Activated B cell treated with CpG ODN at 0.5 μM for 24 hours (primary cell): Measurements from ENCODE around the gene LYPD8. TPM values are rescaled to one million over a fixed set of nuclear protein-coding genes. Genes with fewer than 3 reads are reported as not detected.
"Not testable (repeated sequence)": the region's sequence is repeated elsewhere in the genome, so short reads cannot be mapped to it uniquely, and the experiment has no call there.

Source experiments
- ATAC-seq: fragments of 200-7000 bp; cut with Tn5 transposase; one replicate; pipeline ENCODE4 v1.10.0; 2021; ENCODE audit warnings: low read depth, mild to moderate bottlenecking, moderate library complexity
- CTCF ChIA-PET: fragments of 350-600 bp; sonication (Branson Sonifier 250); formaldehyde crosslinking; loops from one replicate; lab custom pipeline; 2021; ENCODE audit warnings: antibody characterized with exemption; lab: Charles Lee
- POLR2A ChIA-PET: fragments of 350-600 bp; sonication (Branson Sonifier 250); formaldehyde crosslinking; loops from one replicate; lab custom pipeline; 2021; ENCODE audit warnings: antibody characterized with exemption; lab: Charles Lee
- DNase-seq: peaks from one replicate; pipeline ENCODE4 v3.0.0; 2022
- H3K27ac Mint-ChIP-seq: one replicate; pipeline ENCODE4 v1.8.0; 2020; ENCODE audit warnings: mixed read lengths
- H3K27me3 Mint-ChIP-seq: one replicate; pipeline ENCODE4 v1.8.0; 2021; ENCODE audit warnings: mixed read lengths
- H3K36me3 Mint-ChIP-seq: one replicate; pipeline ENCODE4 v1.8.0; 2021; ENCODE audit warnings: low read depth, mixed read lengths
- H3K4me1 Mint-ChIP-seq: one replicate; pipeline ENCODE4 v1.8.0; 2021; ENCODE audit warnings: mixed read lengths
- H3K4me3 Mint-ChIP-seq: one replicate; pipeline ENCODE4 v1.8.0; 2020; ENCODE audit warnings: mild to moderate bottlenecking, mixed read lengths
- H3K9me3 Mint-ChIP-seq: one replicate; pipeline ENCODE4 v1.8.0; 2020; ENCODE audit warnings: mixed read lengths
- CTCF ChIP-seq: fragments of 200-600 bp; IDR thresholded peaks from one replicate; pipeline ENCODE4 v1.8.0; 2022; ENCODE audit warnings: antibody characterized with exemption, mild to moderate bottlenecking
- intact Hi-C: fragments of 100-400 bp; cut with micrococcal nuclease; formaldehyde crosslinking; loops from one replicate; pipeline ENCODE4 v1.15.1; 2024
- total RNA-seq: library from RNA; stranded (reverse); gene quantifications from 2 replicates; pipeline ENCODE4 v1.2.3, GENCODE V29; 2022

The LYPD8 gene
- total RNA-seq, 1 donor from 2014 or later: not detected

GRCh38 chr1:248798791-248799190 lies 43.2 kb upstream of the LYPD8 start:
- ATAC-seq (no peak), DNase-seq (no peak)
- peaks cover 39% of the 10 kb centered on the region for H3K4me1 Mint-ChIP-seq
- CTCF ChIA-PET: no interaction called here
- intact Hi-C loops: no loop called here
- H3K27me3 Mint-ChIP-seq: no peaks in the 10 kb centered on the region
- no peak overlapping the region for H3K27ac Mint-ChIP-seq
- no peak for TF ChIP-seq CTCF
- H3K4me3 Mint-ChIP-seq: no peak overlapping the region
- H3K9me3 Mint-ChIP-seq: peaks cover 29% of the 10 kb centered on the region
- H3K36me3 Mint-ChIP-seq: peaks cover 27% of the 10 kb centered on the region
- POLR2A ChIA-PET: no interaction called here

- H3K27ac Mint-ChIP-seq, H3K4me3 Mint-ChIP-seq, H3K27me3 Mint-ChIP-seq, ATAC-seq, DNase-seq: not testable (repeated sequence)
- peaks cover 22% of the 10 kb centered on the region for H3K36me3 Mint-ChIP-seq
- ChIA-PET POLR2A (interaction anchor here (0.7 kb wide), 1 partner anchor 15 kb away, joined by 6 read pairs; no protein-coding TSS in a partner anchor), CTCF (interaction anchor here (2.9 kb wide), 1 partner anchor 11 kb away, joined by 23 read pairs; no protein-coding TSS in a partner anchor)
- intact Hi-C loops: loop anchor here (5.0 kb wide), 1 partner anchor 42 kb away; no protein-coding TSS in a partner anchor
- H3K9me3 Mint-ChIP-seq: peaks cover 17% of the 10 kb centered on the region
- peaks cover 46% of the 10 kb centered on the region for H3K4me1 Mint-ChIP-seq
Observed at GRCh38 chr1:248794663-248795062, 39.1 kb upstream of the LYPD8 start.

GRCh38 chr1:248793592-248793991 lies 38.0 kb upstream of the LYPD8 start:
- CTCF ChIA-PET: interaction anchor here (2.8 kb wide), 1 partner anchor 12 kb away, joined by 20 read pairs; no protein-coding TSS in a partner anchor
- H3K27ac Mint-ChIP-seq: peak overlapping the region; percentile 93

GRCh38 chr1:248792342-248792741 lies 36.8 kb upstream of the LYPD8 start:
- Mint-ChIP-seq H3K4me1 (peaks cover 47% of the 10 kb centered on the region), H3K27ac (peak overlapping the region; percentile 93), H3K4me3 (peak overlapping the region; percentile 39), H3K36me3 (peaks cover 16% of the 10 kb centered on the region), H3K27me3 (no peaks in the 10 kb centered on the region), H3K9me3 (peaks cover 9% of the 10 kb centered on the region)
- no peak for TF ChIP-seq CTCF
- ChIA-PET POLR2A (interaction anchor here (1.0 to 3.0 kb wide), 3 partner anchors 12 to 46 kb away, joined by 5 to 22 read pairs (median 8); partner anchors contain the start of genes SH3BP5L and ZNF672), CTCF (interaction anchor here (0.8 to 2.8 kb wide), 3 partner anchors 8 to 173 kb away, joined by 3 to 20 read pairs (median 3); no protein-coding TSS in a partner anchor)
- intact Hi-C loops: loop anchor here (1.0 to 5.0 kb wide), 2 partner anchors 13 to 40 kb away; no protein-coding TSS in a partner anchor
- ATAC-seq (peak; percentile 89), DNase-seq (no peak)

More at GRCh38 chr1:248793592-248793991, 38.0 kb upstream of the LYPD8 start:
- intact Hi-C loops: loop anchor here (5.0 kb wide), 1 partner anchor 41 kb away; no protein-coding TSS in a partner anchor
- peaks cover 45% of the 10 kb centered on the region for H3K4me1 Mint-ChIP-seq
- H3K27me3 Mint-ChIP-seq: no peaks in the 10 kb centered on the region
- peaks cover 16% of the 10 kb centered on the region for H3K9me3 Mint-ChIP-seq
- peaks cover 22% of the 10 kb centered on the region for H3K36me3 Mint-ChIP-seq
- H3K4me3 Mint-ChIP-seq: no peak overlapping the region
- no peak for TF ChIP-seq CTCF
- DNase-seq: no peak
- POLR2A ChIA-PET: interaction anchor here (0.8 to 1.9 kb wide), 3 partner anchors 11 to 44 kb away, joined by 3 to 8 read pairs (median 5); partner anchors contain the start of gene ZNF672
- ATAC-seq: no peak

GRCh38 chr1:248791010-248791409 lies 35.5 kb upstream of the LYPD8 start:
- DNase-seq (no peak), ATAC-seq (no peak)
- peaks cover 58% of the 10 kb centered on the region for H3K4me1 Mint-ChIP-seq
- H3K36me3 Mint-ChIP-seq: peaks cover 11% of the 10 kb centered on the region
- peaks cover 9% of the 10 kb centered on the region for H3K9me3 Mint-ChIP-seq
- TF ChIP-seq CTCF: no peak
- ChIA-PET POLR2A (interaction anchor here (3.0 kb wide), 1 partner anchor 14 kb away, joined by 22 read pairs; no protein-coding TSS in a partner anchor), CTCF (interaction anchor here (0.6 to 2.8 kb wide), 2 partner anchors 14 to 50 kb away, joined by 3 to 20 read pairs; no protein-coding TSS in a partner anchor)
- no peak overlapping the region for H3K4me3 Mint-ChIP-seq
- peak overlapping the region; percentile 93 for H3K27ac Mint-ChIP-seq
- no peaks in the 10 kb centered on the region for H3K27me3 Mint-ChIP-seq
- intact Hi-C loops: loop anchor here (5.0 kb wide), 1 partner anchor 39 kb away; no protein-coding TSS in a partner anchor
